ENCODE results near the gene FAM13B. TPM values are rescaled to one million over a fixed set of nuclear protein-coding genes. Genes with fewer than 3 reads are reported as not detected.

FAM13B gene
- total RNA-seq, 4 donors from 2014 or later, result 25.2 to 49.1 (median 44.2) TPM

DNA sequence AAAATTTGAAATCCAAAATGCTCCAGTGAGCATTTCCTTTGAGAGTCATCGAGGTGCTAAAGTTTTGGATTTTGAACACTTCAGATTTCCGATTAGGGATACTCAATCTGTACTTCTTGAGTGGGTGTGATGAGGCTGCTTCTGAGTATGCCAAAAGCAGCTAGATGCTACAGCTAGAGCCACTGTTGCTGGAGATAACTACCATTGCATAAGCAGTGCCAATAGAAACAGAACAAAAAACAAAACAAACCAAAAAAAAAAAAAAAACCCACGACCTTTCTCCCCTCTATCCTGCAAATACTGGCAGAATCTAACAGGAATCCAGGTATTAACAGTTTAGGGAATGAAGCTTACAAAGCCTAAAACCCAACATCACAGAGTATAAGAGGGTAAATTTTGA lies 100.1 kb downstream of the FAM13B start:
- TF ChIP-seq, protein P1, sequence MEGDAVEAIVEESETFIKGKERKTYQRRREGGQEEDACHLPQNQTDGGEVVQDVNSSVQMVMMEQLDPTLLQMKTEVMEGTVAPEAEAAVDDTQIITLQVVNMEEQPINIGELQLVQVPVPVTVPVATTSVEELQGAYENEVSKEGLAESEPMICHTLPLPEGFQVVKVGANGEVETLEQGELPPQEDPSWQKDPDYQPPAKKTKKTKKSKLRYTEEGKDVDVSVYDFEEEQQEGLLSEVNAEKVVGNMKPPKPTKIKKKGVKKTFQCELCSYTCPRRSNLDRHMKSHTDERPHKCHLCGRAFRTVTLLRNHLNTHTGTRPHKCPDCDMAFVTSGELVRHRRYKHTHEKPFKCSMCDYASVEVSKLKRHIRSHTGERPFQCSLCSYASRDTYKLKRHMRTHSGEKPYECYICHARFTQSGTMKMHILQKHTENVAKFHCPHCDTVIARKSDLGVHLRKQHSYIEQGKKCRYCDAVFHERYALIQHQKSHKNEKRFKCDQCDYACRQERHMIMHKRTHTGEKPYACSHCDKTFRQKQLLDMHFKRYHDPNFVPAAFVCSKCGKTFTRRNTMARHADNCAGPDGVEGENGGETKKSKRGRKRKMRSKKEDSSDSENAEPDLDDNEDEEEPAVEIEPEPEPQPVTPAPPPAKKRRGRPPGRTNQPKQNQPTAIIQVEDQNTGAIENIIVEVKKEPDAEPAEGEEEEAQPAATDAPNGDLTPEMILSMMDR (IDR thresholded peaks at IDR 0.05; ENCODE audit: low read depth), result no peak

DNA sequence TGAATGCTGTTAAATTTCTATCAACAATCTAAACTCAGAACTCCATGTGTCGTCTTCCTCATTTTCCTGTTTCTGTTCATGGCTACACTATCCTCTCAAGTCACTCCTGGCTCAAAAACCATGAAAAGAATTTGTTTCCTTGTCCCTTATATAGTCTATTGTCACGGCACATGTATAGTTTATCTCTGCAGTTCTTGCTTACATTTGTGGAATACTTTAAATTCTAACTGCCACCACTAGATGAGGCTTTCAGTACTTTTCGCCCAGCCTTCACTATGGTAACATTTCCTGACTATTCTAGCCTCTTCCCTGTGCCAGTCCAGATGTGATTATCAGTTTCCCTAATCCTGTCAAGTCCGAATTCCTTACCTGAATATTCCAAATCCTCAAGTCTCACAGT lies 109.0 kb downstream of the FAM13B start:
- TF ChIP-seq, protein P1 (IDR thresholded peaks at IDR 0.05; ENCODE audit: low read depth), result no peak

DNA sequence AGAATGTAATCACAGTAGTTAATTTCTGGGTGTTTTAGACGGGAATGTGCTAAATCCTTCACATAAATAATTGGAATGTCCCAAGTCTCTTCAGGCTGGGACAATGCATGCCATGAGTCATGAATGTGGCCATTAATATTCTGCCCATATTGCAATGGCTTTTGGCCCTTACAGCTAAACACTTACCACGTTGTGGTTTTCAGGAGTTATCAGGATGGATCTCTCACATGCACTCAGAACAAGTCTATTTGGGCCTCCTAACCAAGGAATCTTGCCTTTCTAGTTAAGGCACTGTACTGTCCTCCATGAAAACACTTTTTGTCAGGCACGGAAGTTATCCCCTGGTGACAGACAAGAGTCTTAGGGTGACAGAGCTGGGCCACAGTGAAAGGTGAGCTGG lies 110.9 kb downstream of the FAM13B start:
- TF ChIP-seq, protein P1 (IDR thresholded peaks at IDR 0.05; ENCODE audit: low read depth), result no peak

DNA sequence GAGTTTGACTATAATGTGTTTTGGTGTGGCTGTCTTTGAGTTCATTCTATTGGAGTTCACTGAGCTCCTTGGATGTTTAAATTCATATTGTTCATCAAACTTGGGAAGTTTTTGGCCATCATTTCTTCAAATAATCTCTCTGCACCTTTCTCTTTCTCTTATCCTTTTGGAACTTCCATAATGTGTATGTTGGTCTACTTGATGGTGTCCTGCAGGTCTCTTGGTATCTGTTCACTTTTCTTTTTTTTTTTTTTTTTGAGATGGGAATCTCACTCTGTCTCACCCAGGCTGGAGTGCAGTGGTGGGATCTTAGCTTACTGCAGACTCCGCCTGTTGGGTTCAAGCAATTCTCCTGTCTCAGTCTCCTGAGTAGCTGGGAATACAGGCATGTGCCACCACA lies 116.0 kb downstream of the FAM13B start:
- TF ChIP-seq, protein P1 (IDR thresholded peaks at IDR 0.05; ENCODE audit: low read depth), result no peak

DNA sequence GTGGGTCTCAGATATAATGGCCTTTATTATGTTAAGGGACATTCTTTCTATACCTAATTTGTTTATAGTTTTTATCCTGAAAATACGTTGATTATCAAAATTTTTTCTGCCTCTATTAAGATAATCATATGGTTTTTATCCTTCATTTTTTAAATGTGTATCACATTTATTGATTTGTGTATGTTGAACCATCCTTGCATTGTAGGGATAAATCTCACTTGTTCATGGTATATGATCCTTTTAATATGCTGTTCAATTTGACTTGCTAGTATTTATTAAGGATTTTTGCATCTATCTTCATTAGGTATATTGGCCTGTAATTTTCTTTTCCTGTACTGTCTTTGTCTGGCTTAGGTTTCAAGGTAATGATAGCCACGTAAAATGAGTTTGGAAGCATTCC lies 118.1 kb downstream of the FAM13B start:
- TF ChIP-seq, protein P1 (IDR thresholded peaks at IDR 0.05; ENCODE audit: low read depth), result no peak

DNA sequence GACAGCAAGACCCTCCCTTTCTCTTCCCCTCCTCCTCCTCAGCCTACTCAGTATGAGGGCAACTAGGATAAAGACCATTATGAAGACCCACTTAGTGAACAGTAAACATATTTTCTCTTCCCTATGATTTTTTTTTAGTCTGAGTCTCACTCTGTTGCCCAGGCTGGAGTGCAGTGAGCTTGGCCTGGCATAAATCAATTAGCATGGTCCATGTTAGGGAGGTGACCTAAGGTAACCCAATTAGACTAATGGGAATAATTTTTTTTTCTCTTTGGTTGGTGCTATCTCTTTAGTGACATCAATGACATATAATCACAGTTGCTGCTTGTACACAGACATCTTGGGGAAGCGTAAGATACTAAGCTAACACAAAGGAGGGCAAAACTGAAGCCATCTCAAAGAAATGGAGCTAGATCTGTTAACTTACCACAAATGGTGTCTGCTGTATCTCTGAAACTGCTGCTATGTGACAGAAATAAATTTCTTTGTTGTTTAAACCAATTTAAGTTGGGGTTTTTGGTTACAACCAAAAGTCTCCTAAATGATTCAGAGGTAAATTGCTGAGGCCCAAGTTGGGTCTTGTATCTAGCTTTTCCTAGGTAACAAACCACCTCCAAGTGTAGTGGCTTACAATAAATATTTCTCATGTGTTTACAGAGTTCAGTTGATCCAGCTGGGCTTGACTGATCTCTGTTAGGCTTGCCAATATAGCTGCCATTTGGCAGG lies 130.3 kb downstream of the FAM13B start:
- TF ChIP-seq, protein P1 (IDR thresholded peaks at IDR 0.05; ENCODE audit: low read depth), result no peak

DNA sequence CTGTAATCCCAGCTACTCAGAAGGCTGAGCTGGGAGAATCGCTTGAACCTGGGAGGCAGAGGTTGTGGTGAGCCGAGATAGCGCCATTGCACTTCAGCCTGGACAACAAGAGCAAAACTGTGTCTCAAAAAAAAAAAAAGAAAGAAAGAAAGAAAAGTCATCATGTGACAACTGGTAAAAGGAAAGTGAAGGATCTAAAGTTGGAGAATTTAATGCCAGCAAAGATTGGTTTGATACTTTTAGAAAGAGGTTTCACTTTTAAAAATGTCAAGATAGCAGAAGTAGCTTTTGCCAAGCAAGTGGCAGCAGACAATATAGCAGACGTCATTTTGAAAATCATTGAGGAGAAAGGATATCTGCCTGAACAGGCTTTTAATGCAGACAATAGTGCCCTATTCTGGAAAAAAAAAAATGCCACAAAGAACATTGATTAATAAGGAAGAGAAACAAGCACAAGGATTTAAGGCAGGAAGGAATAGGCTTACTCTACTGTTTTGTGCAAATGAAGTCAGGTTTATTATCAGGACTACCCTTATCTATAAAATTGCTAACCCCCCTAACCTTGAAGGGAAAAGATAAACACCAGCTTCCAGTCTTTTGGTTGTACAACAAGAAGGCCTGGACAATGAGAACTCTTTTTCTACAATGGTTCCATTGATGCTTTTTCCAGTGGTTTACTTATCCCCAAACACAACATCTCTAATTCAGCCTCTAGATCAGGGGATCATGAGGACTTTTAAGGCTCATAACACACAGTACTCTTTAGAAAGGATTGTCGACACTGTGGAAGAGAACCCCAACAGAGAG lies 131.7 kb downstream of the FAM13B start:
- TF ChIP-seq, protein P1 (IDR thresholded peaks at IDR 0.05; ENCODE audit: low read depth), result no peak

Data from subcutaneous adipose tissue (tissue), 4 donors.